ENCODE data around the gene SLX4IP.

GRCh38 chr20:10468340-10468845 lies 33.3 kb downstream of the SLX4IP start:
- TF ChIP-seq CTCF (IDR thresholded peaks at IDR 0.05) (no peak), POLR2A (IDR thresholded peaks at IDR 0.05) (no peak), EP300 (IDR thresholded peaks at IDR 0.05) (no peak), POLR2AphosphoS5 (IDR thresholded peaks at IDR 0.05) (no peak)

Data from gastroesophageal sphincter (tissue), 3 donors.